Measurements from ENCODE around the gene SLC49A4.

- no peak for TF ChIP-seq EZH2 (IDR thresholded peaks at IDR 0.05; ENCODE audit: low read length, unreplicated experiment)
- TF ChIP-seq, protein P1, sequence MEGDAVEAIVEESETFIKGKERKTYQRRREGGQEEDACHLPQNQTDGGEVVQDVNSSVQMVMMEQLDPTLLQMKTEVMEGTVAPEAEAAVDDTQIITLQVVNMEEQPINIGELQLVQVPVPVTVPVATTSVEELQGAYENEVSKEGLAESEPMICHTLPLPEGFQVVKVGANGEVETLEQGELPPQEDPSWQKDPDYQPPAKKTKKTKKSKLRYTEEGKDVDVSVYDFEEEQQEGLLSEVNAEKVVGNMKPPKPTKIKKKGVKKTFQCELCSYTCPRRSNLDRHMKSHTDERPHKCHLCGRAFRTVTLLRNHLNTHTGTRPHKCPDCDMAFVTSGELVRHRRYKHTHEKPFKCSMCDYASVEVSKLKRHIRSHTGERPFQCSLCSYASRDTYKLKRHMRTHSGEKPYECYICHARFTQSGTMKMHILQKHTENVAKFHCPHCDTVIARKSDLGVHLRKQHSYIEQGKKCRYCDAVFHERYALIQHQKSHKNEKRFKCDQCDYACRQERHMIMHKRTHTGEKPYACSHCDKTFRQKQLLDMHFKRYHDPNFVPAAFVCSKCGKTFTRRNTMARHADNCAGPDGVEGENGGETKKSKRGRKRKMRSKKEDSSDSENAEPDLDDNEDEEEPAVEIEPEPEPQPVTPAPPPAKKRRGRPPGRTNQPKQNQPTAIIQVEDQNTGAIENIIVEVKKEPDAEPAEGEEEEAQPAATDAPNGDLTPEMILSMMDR (conservative IDR thresholded peaks at IDR 0.05; ENCODE audit: low read depth, low read length) = peak; percentile 97
Measured at GRCh38 chr3:122754929-122755328, 39.9 kb upstream of the SLC49A4 start.
